T1000 (cell line): Measurements from ENCODE around the gene ANO9.
"Not testable (repeated sequence)": the region's sequence is repeated elsewhere in the genome, so short reads cannot be mapped to it uniquely, and the experiment has no call there.

Experiments used
- DNase-seq: peaks from one replicate; lab custom pipeline; 2025; ENCODE audit warnings: mixed read lengths; lab: John Stamatoyannopoulos, UW

Gene ANO9

DNA sequence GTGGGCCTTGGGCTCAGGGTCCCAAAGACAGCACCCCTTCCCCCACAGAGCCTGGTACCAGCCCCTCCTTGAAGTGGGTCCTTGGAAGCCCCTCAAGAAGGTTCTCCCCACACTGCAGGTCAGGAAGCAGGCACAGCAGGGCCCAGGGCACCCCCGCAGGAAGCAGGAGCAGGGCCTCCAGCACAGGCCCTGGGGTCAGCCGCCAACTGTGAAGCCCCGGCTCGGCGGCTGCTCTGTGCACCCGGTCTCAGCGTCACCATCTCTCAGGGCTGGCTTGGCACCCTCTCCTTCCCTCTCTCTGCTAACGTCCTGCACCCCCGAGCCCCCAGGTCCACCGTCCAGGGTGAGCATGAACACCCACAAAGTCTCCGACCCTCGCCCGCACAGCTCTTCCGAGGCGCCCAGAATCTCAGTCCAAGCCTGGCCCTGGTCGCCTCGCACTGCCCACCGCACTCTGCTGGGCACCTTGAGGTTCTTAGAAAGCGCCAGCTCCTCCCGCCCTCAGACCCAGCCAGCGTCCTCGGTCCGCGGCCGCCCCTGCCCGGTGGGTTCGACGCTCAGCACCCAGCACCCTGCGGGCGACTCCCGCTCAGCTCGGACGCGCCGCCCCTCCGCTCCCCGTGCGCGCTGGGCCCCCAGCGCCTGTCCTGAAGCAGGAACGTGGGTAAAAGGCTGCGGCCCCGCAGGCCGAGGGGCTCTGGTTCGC lies 25.6 kb downstream of the ANO9 start:
- DNase-seq: no peak

GRCh38 chr11:415640-416041 lies 26.2 kb downstream of the ANO9 start:
- no peak for DNase-seq

DNA sequence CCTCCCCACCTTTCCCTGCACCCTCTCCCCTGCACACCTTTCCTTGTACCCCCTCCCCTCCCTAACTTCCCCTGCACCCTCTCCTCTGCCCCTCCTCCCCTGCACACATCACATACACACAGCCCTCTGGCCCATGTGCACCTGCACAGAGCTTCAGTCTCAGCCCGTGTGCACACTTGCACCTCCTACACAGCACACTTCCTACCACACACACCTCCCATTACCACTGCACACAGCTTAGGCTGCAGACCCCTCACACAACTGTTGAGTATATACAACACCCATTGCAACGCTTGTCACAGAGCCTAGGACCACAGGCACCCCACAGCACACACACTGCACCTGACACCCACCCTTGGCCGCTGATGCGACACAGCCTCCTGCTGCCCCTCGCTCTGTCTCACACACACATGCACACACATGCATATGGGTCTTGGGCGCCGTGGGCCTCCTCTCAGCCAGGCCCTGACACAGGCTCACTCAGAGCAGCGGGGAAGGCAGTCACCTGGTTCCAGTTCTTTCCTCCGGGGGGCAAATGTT lies 27.4 kb downstream of the ANO9 start:
- no peak for DNase-seq

DNA sequence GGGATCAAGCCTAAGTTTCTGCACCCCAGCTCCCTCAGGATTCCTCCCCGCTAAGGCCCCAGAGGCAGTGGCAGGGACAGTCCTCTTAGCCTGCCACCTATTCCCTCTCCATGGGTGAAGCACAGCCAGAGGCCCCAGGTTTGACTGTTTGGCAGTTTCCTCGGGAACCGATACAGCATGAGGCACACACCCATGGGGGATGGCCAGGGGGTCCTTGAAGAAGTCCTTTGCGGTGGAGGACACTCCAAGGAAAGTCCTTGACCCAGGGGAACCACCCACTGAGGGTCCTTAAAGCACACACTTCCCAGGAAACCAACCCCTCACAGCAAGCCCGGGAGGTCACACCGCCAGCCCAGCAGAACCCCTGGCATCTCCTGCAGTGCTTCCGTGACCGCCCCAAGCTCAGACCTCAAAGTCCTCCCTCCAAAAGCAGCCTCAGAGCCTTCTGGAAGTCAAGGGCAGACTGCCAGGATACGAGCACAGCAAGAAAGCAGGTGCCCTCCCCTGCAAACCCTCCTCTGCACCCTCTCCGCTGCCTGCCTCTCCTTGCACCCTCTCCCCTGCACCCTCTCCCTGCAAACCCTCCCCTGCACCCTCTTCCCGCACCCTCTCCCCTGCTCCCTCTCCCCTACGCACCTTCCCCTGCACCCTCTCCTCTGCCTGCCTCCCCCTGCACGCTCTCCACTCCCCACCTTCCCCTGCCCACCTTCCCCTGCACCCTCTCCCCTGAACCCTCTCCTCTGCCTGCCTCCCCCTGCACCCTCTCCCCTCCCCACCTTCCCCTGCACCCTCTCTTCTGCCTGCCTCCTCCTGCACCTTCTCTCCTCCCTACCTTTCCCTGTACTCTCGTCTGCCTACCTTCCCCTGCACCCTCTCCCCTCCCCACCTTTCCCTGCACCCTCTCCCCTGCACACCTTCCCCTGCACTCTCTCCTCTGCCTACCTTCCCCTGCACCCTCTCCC lies 28.4 kb downstream of the ANO9 start:
- DNase-seq: no peak

- DNase-seq: no peak
Observed at GRCh38 chr11:412641-413119, 29.1 kb downstream of the ANO9 start.

DNA sequence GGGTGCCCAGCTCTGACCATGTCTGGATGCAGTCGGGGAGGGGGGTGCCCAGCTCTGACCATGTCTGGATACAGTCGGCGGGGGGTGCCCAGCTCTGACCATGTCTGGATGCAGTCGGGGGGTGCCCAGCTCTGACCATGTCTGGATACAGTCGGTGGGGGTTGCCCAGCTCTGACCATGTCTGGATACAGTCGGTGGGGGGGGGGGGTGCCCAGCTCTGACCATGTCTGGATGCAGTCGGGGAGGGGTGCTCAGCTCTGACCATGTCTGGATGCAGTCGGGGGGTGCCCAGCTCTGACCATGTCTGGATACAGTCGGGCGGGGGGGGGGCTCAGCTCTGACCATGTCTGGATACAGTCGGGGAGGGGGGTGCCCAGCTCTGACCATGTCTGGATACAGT lies 30.3 kb downstream of the ANO9 start:
- DNase-seq: not testable (repeated sequence)

DNA sequence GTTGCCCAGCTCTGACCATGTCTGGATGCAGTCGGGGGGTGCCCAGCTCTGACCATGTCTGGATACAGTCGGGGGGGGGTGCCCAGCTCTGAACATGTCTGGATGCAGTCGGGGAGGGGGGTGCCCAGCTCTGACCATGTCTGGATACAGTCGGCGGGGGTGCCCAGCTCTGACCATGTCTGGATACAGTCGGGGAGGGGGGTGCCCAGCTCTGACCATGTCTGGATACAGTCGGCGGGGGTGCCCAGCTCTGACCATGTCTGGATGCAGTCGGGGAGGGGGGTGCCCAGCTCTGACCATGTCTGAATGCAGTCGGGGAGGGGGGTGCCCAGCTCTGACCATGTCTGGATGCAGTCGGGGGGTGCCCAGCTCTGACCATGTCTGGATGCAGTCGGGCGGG lies 31.1 kb downstream of the ANO9 start:
- DNase-seq: not testable (repeated sequence)

- DNase-seq: no peak
Observed at GRCh38 chr11:409600-410483, 32.0 kb downstream of the ANO9 start.

DNA sequence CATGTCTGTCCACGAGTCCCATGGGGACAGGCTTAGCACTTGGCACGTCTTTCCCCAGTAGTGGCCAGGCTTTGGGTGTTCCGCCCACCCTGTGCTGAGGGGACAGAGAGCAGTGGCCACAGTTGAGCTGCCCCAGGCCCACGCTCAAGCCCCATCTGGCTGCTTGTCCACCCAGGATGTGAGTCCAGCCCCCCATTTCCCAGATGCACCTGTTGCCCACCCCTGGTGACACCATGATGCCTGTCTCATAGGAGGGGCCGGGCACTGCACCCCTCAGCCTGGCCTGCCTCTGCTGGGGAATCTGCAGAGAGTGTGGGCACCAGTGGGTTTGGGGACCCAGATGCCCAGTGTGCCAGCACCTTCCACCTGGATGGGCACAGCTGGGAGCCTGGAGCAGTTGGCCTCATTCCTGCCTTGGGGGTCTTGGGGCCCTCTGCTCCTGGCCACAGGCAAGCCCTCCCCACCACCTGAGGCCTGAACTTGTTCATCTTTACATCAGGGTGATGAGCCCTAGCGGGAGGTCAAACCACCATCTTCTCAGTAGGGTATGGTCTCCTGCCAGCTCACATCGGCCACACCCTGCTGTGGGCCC lies 32.7 kb downstream of the ANO9 start:
- no peak for DNase-seq

DNA sequence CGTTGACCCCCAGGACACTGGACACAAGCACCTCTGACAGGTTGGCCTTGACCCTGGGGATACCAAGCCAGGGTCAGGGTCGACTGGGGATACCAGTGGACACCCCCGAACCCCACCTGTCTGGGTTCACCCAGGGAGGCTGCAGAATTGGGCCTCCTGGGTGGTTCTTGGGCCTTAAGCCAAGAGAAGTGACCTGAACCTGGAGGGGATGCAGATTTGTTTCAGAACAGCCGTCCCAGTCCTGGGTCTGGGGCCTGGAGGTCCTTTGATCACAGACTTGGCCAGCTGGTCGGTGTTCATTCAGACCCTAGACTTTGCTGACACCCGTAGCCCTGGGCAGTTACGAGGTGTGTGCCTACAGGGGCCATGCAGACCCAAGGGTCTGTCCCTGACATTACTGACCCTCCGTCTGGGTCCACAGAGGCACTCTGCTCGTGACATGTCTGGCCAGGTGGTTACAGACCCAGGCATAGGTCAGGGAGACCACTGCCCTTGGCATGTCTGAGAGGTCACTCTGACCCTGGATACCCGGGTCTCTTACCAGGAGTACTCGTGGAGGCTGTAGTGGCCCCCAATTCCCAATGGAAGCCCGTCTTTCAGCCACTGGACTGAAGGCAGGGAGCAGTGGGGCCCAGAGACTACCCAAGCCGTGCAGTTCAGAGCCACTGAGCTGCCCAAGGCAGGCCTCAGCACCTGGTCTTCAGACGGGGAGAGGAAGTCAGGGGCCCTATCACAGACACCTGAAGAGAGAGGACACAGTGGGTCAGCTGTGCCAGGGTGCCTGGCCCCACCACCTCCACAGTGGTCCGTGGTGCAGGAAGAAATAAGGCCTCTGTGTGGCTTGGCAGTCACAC lies 33.4 kb downstream of the ANO9 start:
- no peak for DNase-seq

GRCh38 chr11:407651-408123 lies 34.1 kb downstream of the ANO9 start:
- DNase-seq: no peak

- peak; percentile 63 for DNase-seq
Observed at GRCh38 chr11:406796-407650, 34.8 kb downstream of the ANO9 start.

DNA sequence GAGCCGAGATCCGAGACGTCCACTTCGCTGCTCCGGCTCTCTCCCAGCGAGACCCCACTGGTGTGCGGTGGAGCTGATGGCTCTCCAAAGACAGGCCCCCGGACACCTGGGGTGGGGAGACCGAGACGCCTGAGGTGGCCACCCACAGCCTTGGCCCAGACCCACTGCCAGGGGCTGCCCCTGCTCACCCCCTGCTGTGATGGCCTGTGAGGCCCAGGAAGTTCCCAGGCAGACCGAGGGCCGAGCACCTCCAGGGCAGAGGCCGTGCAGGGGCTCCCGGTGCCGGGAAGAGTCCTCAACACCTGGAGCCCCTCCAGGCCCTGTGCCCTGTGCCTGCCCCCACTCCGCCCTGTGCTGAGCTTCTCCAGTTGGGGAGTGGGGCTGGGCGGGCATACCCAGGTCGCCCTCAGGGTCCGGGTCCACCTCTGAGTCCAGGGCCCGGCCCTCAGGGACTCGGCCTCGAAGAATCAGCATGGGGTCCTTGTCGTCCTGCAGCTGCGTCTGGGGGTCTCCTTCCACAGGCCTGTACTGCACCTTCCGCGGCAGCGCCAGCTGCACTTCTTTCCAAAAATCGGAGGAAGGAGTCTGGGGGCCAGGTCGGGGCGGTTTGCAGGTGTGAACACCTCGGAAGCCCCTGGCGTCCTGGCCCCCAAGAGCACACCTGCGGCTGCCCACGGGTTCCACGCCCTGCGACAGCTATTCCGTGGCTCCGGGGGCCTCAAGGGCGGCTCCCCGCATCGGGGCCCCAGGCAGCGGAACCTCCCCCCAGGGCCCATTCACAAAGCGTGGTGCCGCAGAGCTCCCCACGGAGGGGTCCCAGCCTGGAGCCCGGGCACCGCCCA lies 35.6 kb downstream of the ANO9 start:
- DNase-seq: no peak

GRCh38 chr11:405323-405953 lies 36.4 kb downstream of the ANO9 start:
- no peak for DNase-seq

GRCh38 chr11:404551-405264 lies 37.1 kb downstream of the ANO9 start:
- no peak for DNase-seq

- no peak for DNase-seq
Observed at GRCh38 chr11:403761-404431, 37.9 kb downstream of the ANO9 start.
